ENCODE data around the gene TAAR1. TPM values are rescaled to one million over a fixed set of nuclear protein-coding genes. Genes with fewer than 3 reads are reported as not detected.
"Not testable (repeated sequence)": the region's sequence is repeated elsewhere in the genome, so short reads cannot be mapped to it uniquely, and the experiment has no call there.

The TAAR1 gene
- total RNA-seq, 4 donors from 2014 or later = not detected

DNA sequence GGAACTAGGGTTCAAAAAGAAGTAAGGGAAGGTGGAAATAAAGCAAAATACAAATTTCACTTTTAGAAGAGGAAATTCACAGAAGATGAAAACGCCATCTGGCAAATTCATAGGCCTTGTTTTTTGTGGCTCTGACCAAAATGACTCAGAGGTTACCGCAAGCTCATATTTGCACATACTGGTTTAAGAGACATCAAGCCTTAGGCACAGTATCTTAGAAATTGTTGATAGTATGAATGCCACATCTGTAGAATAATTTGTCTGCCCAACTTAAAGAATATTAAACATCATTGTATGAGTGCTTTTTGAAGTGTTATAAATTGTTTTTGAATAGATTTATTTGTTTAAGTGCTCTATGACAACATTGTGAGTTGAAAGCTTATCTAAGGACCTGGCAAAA is 10.6 kb downstream of the TAAR1 start:
- Histone ChIP-seq H3K9me3 (no peaks in the 10 kb centered on the region), H3K4me3 (no peak overlapping the region), H3K27ac (no peak overlapping the region), H3K36me3 (no peaks in the 10 kb centered on the region), H3K27me3 (no peaks in the 10 kb centered on the region), H3K4me1 (no peaks in the 10 kb centered on the region)
- in situ Hi-C loops (cut with MboI; ENCODE audit: low pct_ligation_motif_present in 1 of 4, low pct_unique_long_range_greater_than_20kb in 1 of 4, low sequenced_read_pairs in 3 of 4) (no loop called here), intact Hi-C loops (cut with DNase I; ENCODE audit: low total_unique reads) (no loop called here)
- DNase-seq = no peak
- TF ChIP-seq EP300 (IDR thresholded peaks at IDR 0.05; ENCODE audit: low read depth) = no peak
- no peak for TF ChIP-seq POLR2A (IDR thresholded peaks at IDR 0.05)
- TF ChIP-seq, protein P1, sequence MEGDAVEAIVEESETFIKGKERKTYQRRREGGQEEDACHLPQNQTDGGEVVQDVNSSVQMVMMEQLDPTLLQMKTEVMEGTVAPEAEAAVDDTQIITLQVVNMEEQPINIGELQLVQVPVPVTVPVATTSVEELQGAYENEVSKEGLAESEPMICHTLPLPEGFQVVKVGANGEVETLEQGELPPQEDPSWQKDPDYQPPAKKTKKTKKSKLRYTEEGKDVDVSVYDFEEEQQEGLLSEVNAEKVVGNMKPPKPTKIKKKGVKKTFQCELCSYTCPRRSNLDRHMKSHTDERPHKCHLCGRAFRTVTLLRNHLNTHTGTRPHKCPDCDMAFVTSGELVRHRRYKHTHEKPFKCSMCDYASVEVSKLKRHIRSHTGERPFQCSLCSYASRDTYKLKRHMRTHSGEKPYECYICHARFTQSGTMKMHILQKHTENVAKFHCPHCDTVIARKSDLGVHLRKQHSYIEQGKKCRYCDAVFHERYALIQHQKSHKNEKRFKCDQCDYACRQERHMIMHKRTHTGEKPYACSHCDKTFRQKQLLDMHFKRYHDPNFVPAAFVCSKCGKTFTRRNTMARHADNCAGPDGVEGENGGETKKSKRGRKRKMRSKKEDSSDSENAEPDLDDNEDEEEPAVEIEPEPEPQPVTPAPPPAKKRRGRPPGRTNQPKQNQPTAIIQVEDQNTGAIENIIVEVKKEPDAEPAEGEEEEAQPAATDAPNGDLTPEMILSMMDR (IDR thresholded peaks at IDR 0.05) = no peak
- no peak for TF ChIP-seq POLR2AphosphoS5 (IDR thresholded peaks at IDR 0.05)
- 46 to 50% methylated on average over 2 of the region's 2 CpGs for WGBS, 2 donors (ENCODE audit: low coverage in 1 of 2)

DNA sequence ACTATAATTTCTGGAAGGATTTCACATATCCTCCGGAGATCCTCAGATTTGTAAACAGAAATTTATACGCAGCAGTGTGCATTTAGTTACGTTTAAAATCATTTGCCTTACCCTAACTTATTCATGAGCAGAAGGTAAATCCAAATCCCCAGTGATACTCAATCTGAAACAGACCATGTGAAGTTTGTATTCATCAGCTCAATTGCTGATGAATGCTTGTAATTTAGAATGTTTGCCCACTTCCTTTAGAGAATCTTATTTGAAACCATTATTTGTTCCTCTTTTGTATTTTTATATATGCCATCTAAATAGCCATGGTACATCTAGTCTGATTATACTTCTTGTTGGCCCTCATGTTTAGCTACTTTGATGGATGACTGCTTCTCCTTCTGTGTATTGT is 15.4 kb downstream of the TAAR1 start:
- Histone ChIP-seq H3K36me3 (no peaks in the 10 kb centered on the region), H3K4me3 (no peak overlapping the region), H3K27me3 (no peaks in the 10 kb centered on the region), H3K27ac (no peak overlapping the region), H3K4me1 (no peaks in the 10 kb centered on the region), H3K9me3 (no peaks in the 10 kb centered on the region)
- no peak for DNase-seq
- WGBS, 2 donors (ENCODE audit: low coverage in 1 of 2) = 66 to 92% methylated on average over 3 of the region's 3 CpGs
- TF ChIP-seq, protein P1 (IDR thresholded peaks at IDR 0.05) = no peak
- TF ChIP-seq EP300 (IDR thresholded peaks at IDR 0.05; ENCODE audit: low read depth) (no peak), POLR2AphosphoS5 (IDR thresholded peaks at IDR 0.05) (no peak), POLR2A (IDR thresholded peaks at IDR 0.05) (no peak)
- in situ Hi-C loops (cut with MboI; ENCODE audit: low pct_ligation_motif_present in 1 of 4, low pct_unique_long_range_greater_than_20kb in 1 of 4, low sequenced_read_pairs in 3 of 4) = no loop called here
- intact Hi-C loops (cut with DNase I; ENCODE audit: low total_unique reads) = no loop called here

DNA sequence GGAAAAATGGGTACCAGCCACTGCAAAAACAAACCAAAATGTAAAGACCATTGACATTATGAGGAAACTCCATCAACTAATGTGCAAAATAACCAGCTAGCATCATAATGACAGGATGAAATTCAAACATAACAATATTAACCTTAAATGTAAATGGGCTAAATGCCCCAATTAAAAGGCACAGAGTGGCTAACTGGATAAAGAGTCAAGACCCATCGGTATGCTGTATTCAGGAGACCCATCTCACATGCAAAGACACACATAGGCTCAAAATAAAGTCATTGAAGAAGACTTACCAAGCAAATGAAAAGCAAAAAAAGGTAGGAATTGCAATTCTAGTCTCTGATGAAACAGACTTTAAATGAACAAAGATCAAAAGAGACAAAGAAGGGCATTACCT is 21.8 kb downstream of the TAAR1 start:
- H3K36me3 ChIP-seq; H3K4me1 ChIP-seq; H3K9me3 ChIP-seq; DNase-seq; H3K27me3 ChIP-seq; in situ Hi-C loops (cut with MboI; ENCODE audit: low pct_ligation_motif_present in 1 of 4, low pct_unique_long_range_greater_than_20kb in 1 of 4, low sequenced_read_pairs in 3 of 4); intact Hi-C loops (cut with DNase I; ENCODE audit: low total_unique reads); H3K27ac ChIP-seq; H3K4me3 ChIP-seq: not testable (repeated sequence)
- 67 to 84% methylated on average over 1 of the region's 1 CpG for WGBS, 2 donors (ENCODE audit: low coverage in 1 of 2)

DNA sequence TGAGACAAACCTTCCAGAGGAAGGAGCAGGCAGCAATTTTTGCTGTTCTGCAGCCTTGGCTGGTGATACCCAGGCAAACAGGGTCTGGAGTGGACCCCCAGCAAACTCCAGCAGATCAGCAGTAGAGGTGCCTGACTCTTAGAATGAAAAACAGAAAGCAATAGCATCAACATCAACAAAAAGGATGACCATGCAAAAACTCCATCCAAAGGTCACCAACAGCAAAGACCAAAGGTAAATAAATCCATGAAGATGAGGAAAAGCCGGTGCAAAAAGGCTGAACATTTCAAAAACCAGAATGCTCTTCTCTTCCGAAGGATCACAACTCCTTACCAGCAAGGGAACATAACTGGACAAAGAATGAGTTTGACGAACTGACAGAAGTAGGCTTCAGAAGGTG is 23.1 kb downstream of the TAAR1 start:
- H3K36me3 ChIP-seq; H3K4me3 ChIP-seq; H3K27ac ChIP-seq; H3K9me3 ChIP-seq; H3K4me1 ChIP-seq; in situ Hi-C loops (cut with MboI; ENCODE audit: low pct_ligation_motif_present in 1 of 4, low pct_unique_long_range_greater_than_20kb in 1 of 4, low sequenced_read_pairs in 3 of 4); H3K27me3 ChIP-seq; intact Hi-C loops (cut with DNase I; ENCODE audit: low total_unique reads); DNase-seq: not testable (repeated sequence)
- WGBS, 2 donors (ENCODE audit: low coverage in 1 of 2) = 64 to 77% methylated on average over 3 of the region's 3 CpGs

DNA sequence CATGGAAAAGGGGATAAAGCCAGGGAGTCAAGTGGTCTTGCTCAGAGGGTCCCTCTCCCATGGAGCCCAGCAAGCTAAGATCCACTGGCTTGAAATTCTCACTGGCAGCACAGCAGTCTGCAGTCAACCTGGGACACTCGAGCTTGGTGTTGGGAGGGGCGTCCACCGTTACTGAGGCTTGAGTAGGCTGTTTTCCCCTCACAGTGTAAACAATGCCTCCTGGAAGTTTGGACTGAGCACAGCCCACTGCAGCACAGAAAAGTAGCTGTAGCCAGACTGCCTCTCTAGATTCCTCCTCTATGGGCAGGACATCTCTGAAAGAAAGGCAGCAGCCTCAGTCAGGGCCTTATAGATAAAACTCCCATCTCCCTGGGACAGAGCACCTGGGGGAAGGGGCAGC is 23.7 kb downstream of the TAAR1 start:
- H3K27ac ChIP-seq; DNase-seq; H3K4me1 ChIP-seq; in situ Hi-C loops (cut with MboI; ENCODE audit: low pct_ligation_motif_present in 1 of 4, low pct_unique_long_range_greater_than_20kb in 1 of 4, low sequenced_read_pairs in 3 of 4); H3K9me3 ChIP-seq; intact Hi-C loops (cut with DNase I; ENCODE audit: low total_unique reads); H3K4me3 ChIP-seq; H3K36me3 ChIP-seq; H3K27me3 ChIP-seq: not testable (repeated sequence)
- WGBS, 2 donors (ENCODE audit: low coverage in 1 of 2) = 51% methylated on average over 3 of the region's 3 CpGs; no CpG with 5 or more reads in 1 of the 2 donors

DNA sequence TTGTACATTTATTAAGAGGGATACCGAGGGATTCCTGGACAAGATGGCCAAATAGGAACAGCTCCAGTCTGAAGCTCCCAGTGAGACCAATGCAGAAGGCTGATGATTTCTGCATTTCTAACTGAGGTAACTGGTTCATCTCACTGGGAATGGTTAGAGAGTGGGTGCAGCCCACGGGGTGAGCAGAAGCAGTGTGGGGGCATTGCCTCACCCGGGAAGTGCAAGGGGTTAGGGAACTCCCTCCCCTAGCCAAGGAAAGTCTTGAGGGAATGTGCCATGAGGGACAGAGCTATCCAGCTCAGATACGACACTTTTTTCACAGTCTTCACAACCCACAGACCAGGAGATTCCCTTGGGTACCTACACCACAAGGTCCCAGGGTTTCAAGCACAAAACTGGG is 24.2 kb downstream of the TAAR1 start:
- in situ Hi-C loops (cut with MboI; ENCODE audit: low pct_ligation_motif_present in 1 of 4, low pct_unique_long_range_greater_than_20kb in 1 of 4, low sequenced_read_pairs in 3 of 4) = no loop called here
- intact Hi-C loops (cut with DNase I; ENCODE audit: low total_unique reads) = no loop called here
- H3K4me1 ChIP-seq = no peaks in the 10 kb centered on the region
- H3K4me3 ChIP-seq = no peak overlapping the region
- no peaks in the 10 kb centered on the region for H3K36me3 ChIP-seq
- H3K27me3 ChIP-seq = no peaks in the 10 kb centered on the region
- peaks cover 0 to 3% of the 10 kb centered on the region in 2 donors for H3K9me3 ChIP-seq
- H3K27ac ChIP-seq = no peak overlapping the region
- 85 to 100% methylated on average over 1 to 4 of the region's 4 CpGs for WGBS, 2 donors (ENCODE audit: low coverage in 1 of 2)
- DNase-seq = no peak
- TF ChIP-seq, protein P1 (IDR thresholded peaks at IDR 0.05) = no peak
- TF ChIP-seq EP300 (IDR thresholded peaks at IDR 0.05; ENCODE audit: low read depth) (no peak), POLR2AphosphoS5 (IDR thresholded peaks at IDR 0.05) (no peak), POLR2A (IDR thresholded peaks at IDR 0.05) (no peak)
